GM13976 (cell line): ENCODE data around the gene TNKS1BP1.

Experiments
- DNase-seq: peaks from one replicate; pipeline ENCODE4 v3.0.0; 2012; ENCODE audit warnings: low spot score
- in situ Hi-C: fragments of 300-500 bp; cut with MboI; formaldehyde crosslinking; loops from one replicate; pipeline ENCODE4 v1.12.0; 2022; ENCODE audit warnings: low sequenced_read_pairs, mixed read lengths, inconsistent platforms; ENCODE audit not compliant: unreplicated experiment
- TF ChIP-seq, protein P1 (sequence below): IDR thresholded peaks from 2 replicates; pipeline ENCODE4 v1.5.1; 2012; ENCODE audit warnings: borderline replicate concordance, mild to moderate bottlenecking; ENCODE audit not compliant: insufficient read depth; ENCODE audit errors: extremely low read depth, missing control alignments, control extremely low read depth

The TNKS1BP1 gene

GRCh38 chr11:57353446-57353845 lies 28.7 kb upstream of the TNKS1BP1 start:
- DNase-seq, result no peak
- in situ Hi-C loops, result no loop called here
- TF ChIP-seq, protein P1, sequence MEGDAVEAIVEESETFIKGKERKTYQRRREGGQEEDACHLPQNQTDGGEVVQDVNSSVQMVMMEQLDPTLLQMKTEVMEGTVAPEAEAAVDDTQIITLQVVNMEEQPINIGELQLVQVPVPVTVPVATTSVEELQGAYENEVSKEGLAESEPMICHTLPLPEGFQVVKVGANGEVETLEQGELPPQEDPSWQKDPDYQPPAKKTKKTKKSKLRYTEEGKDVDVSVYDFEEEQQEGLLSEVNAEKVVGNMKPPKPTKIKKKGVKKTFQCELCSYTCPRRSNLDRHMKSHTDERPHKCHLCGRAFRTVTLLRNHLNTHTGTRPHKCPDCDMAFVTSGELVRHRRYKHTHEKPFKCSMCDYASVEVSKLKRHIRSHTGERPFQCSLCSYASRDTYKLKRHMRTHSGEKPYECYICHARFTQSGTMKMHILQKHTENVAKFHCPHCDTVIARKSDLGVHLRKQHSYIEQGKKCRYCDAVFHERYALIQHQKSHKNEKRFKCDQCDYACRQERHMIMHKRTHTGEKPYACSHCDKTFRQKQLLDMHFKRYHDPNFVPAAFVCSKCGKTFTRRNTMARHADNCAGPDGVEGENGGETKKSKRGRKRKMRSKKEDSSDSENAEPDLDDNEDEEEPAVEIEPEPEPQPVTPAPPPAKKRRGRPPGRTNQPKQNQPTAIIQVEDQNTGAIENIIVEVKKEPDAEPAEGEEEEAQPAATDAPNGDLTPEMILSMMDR, result no peak

DNA sequence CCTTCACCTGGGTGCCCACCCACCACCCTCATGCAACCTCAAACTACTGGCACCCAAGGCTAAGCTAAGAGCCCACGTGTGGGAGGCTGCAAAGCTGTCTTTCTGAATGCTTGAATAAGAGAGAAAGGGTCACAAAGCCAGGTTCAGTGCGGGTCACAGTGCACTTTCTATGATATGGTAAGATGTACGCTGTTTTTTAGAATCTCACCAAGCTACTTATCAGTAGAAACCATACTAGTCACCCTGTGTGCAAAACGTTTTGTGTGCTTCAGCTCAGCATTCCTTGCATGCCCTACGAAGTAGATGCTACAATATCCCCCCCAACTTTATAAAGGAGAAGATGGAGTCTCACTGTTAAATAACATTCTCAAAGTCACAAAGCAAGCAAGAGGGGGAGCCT lies 28.3 kb upstream of the TNKS1BP1 start:
- in situ Hi-C loops, result no loop called here
- no peak for DNase-seq
- TF ChIP-seq, protein P1, result no peak

GRCh38 chr11:57349491-57350274 lies 24.9 kb upstream of the TNKS1BP1 start:
- TF ChIP-seq, protein P1, result peak; percentile 82
- in situ Hi-C loops, result loop anchor here (10.0 kb wide), 1 partner anchor 175 kb away; no protein-coding TSS in a partner anchor
- DNase-seq, result peak; percentile 85

DNA sequence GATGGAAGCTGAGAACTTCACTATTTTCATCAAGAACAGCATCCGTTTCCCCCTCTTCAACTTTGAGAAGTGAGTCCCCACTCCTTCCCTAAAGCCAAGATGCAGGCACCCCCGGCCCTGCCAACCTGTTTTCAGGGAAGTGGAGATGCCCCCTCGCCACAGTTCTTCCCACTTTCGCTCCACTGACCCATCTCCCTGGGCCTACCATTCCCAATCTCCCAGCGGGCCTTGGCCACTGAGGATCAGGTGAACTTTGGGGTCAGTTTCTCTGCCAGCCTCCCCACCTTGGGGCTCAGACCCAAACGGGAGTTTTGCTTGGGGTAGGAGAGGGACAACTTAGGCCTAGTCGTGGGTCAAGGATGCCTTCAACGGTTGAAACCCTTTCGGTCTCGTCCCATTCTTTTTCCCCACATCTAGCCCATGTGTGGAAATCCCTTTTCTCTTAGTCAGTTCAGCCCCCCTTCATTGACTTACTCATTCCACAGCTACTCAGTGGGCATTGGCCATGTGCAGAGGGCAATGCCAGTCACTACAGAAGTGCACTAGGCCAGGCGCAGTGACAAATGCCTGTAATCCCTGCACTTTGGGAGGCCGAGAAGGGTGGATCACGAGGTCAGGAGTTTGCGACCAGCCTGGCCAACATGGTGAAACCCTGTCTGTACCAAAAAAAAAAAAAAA lies 24.0 kb upstream of the TNKS1BP1 start:
- in situ Hi-C loops, result loop anchor here (10.0 kb wide), 1 partner anchor 176 kb away; no protein-coding TSS in a partner anchor
- TF ChIP-seq, protein P1, result no peak
- no peak for DNase-seq

- in situ Hi-C loops, result loop anchor here (10.0 kb wide), 1 partner anchor 177 kb away; no protein-coding TSS in a partner anchor
- TF ChIP-seq, protein P1, result no peak
- DNase-seq, result no peak
These were observed 23.3 kb upstream of the TNKS1BP1 start for GRCh38 chr11:57348052-57348451.

DNA sequence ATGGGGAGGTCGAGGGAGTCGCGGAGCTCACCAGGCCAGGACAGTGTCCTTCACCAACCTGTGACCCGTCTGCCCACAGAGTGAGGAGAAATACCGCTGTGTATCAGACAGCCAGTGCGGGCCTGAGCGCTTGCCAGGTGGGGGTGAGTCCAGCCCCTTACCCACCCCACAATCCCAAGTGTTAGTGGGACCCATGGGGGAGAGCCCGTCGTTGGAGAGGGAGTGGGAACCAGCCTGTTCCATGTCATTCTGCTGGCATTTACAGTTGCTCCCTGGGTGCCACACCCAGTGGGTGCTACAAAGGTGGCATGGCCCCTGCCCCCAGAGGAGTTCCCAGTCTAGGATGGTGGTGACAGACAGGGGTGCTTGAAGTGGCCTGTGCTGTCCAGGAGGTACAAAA lies 22.6 kb upstream of the TNKS1BP1 start:
- in situ Hi-C loops, result loop anchor here (10.0 kb wide), 1 partner anchor 177 kb away; no protein-coding TSS in a partner anchor
- TF ChIP-seq, protein P1, result no peak
- DNase-seq, result no peak
